HepG2 (cell line): ENCODE data around the gene ERF. TPM values are rescaled to one million over a fixed set of nuclear protein-coding genes. Genes with fewer than 3 reads are reported as not detected.
A peak's percentile ranks its signal among the peaks of the same experiment; 100 is the strongest.

Experiments
- BORCS8-MEF2B ChIP-seq: sonication (generic); formaldehyde crosslinking; IDR thresholded peaks from 2 replicates; pipeline ENCODE4 v1.8.0; 2022; ENCODE audit warnings: mild to moderate bottlenecking, missing genetic modification reagents
- CBX2 ChIP-seq, 2 experiments: fragments of 200-600 bp in 1 of 2; sonication (generic); formaldehyde crosslinking in 1 of 2; IDR thresholded peaks; 2 replicates each; pipeline versions ENCODE4 v1.7.0 to v1.8.1; 2018 to 2022; ENCODE audit warnings: low read depth in 2 of 2, low read length in 1 of 2, mild to moderate bottlenecking in 1 of 2, missing genetic modification reagents in 1 of 2
- ERF ChIP-seq: IDR thresholded peaks from 2 replicates; pipeline ENCODE4 v1.6.1; 2018; ENCODE audit warnings: missing biosample characterization, missing genetic modification reagents
- FLYWCH1 ChIP-seq: sonication (generic); formaldehyde crosslinking; IDR thresholded peaks from 2 replicates; pipeline ENCODE4 v1.8.1; 2023; ENCODE audit warnings: mild to moderate bottlenecking, missing genetic modification reagents
- HOXA5 ChIP-seq: sonication (generic); formaldehyde crosslinking; IDR thresholded peaks from 2 replicates; pipeline ENCODE4 v1.4.0; 2020; ENCODE audit warnings: missing genetic modification reagents
- MIXL1 ChIP-seq: IDR thresholded peaks from 2 replicates; pipeline ENCODE4 v1.6.1; 2016
- MLLT10 ChIP-seq: sonication (generic); formaldehyde crosslinking; IDR thresholded peaks from 2 replicates; pipeline ENCODE4 v1.4.0; 2020; ENCODE audit warnings: missing genetic modification reagents
- NR2F1 ChIP-seq, 2 experiments: fragments of 450-650 bp in 1 of 2; formaldehyde crosslinking in 1 of 2; IDR thresholded peaks; 2 replicates each; pipeline versions ENCODE4 v1.5.0 to v1.6.1; 2016 to 2020; ENCODE audit warnings: mild to moderate bottlenecking in 1 of 2, missing compliant biosample characterization in 1 of 2, missing genetic modification reagents in 1 of 2, moderate library complexity in 1 of 2
- POLR2AphosphoS2 ChIP-seq: IDR thresholded peaks from 2 replicates; pipeline ENCODE4 v1.6.1; 2011; ENCODE audit warnings: low read depth, low read length, improper control_type of control experiment
- SIN3A ChIP-seq: IDR thresholded peaks from 2 replicates; pipeline ENCODE4 v1.6.1; 2011; ENCODE audit warnings: low read depth, mild to moderate bottlenecking, control low read depth, low read length, borderline replicate concordance
- SKI ChIP-seq: fragments of 450-650 bp; IDR thresholded peaks from one replicate; pipeline ENCODE4 v1.6.1; 2018; ENCODE audit warnings: mild to moderate bottlenecking; ENCODE audit not compliant: partially characterized antibody
- TCF7 ChIP-seq: sonication (generic); IDR thresholded peaks from 2 replicates; pipeline ENCODE4 v1.6.1; 2016; ENCODE audit warnings: antibody characterized with exemption, low read depth
- U2AF2 ChIP-seq: fragments of 200-400 bp; formaldehyde crosslinking; IDR thresholded peaks from 2 replicates; pipeline ENCODE4 v1.6.1; 2017; ENCODE audit warnings: low read depth, mild to moderate bottlenecking, low read length
- YEATS2 ChIP-seq: sonication (generic); formaldehyde crosslinking; IDR thresholded peaks from 2 replicates; pipeline ENCODE4 v1.4.0; 2020; ENCODE audit warnings: missing genetic modification reagents, borderline replicate concordance
- ZFAT ChIP-seq: sonication (generic); formaldehyde crosslinking; conservative IDR thresholded peaks from 2 replicates; pipeline ENCODE4 v1.8.1; 2023; ENCODE audit warnings: missing genetic modification reagents, inconsistent platforms
- ZFP82 ChIP-seq: sonication (generic); formaldehyde crosslinking; IDR thresholded peaks from 2 replicates; pipeline ENCODE4 v1.5.1; 2020; ENCODE audit warnings: mild to moderate bottlenecking, missing genetic modification reagents, borderline replicate concordance
- ZNF263 ChIP-seq: sonication (generic); formaldehyde crosslinking; IDR thresholded peaks from 2 replicates; pipeline ENCODE4 v1.4.0; 2020; ENCODE audit warnings: missing genetic modification reagents
- ZNF329 ChIP-seq: sonication (generic); formaldehyde crosslinking; IDR thresholded peaks from 2 replicates; pipeline ENCODE4 v1.9.0; 2021; ENCODE audit warnings: low read depth, mild to moderate bottlenecking, missing genetic modification reagents
- ZNF367 ChIP-seq: sonication (generic); formaldehyde crosslinking; IDR thresholded peaks from 2 replicates; pipeline ENCODE4 v1.4.0; 2020; ENCODE audit warnings: missing genetic modification reagents, borderline replicate concordance
- ZNF382 ChIP-seq: sonication (generic); formaldehyde crosslinking; IDR thresholded peaks from 2 replicates; pipeline ENCODE4 v1.5.0; 2020; ENCODE audit warnings: missing genetic modification reagents, mild to moderate bottlenecking, borderline replicate concordance
- ZNF547 ChIP-seq: sonication (generic); formaldehyde crosslinking; IDR thresholded peaks from 2 replicates; pipeline ENCODE4 v1.5.1; 2020; ENCODE audit warnings: mild to moderate bottlenecking, missing genetic modification reagents
- ZNF674 ChIP-seq: sonication (generic); formaldehyde crosslinking; IDR thresholded peaks from 2 replicates; pipeline ENCODE4 v1.5.0; 2020; ENCODE audit warnings: low read depth, mild to moderate bottlenecking, missing genetic modification reagents
- polyA plus RNA-seq, 8 experiments: library from polyadenylated mRNA; depleted of rRNA in 3 of 8; stranded (reverse) in 7 of 8; unstranded in 1 of 8; fragments of >200 nt; fragmentation: Illumina TruSeq in 4 of 8; extraction: Trizol in 4 of 8; gene quantifications; 2 replicates each; pipeline versions ENCODE4 v1.2.1 to v1.2.3, GENCODE V29; 2011 to 2016; ENCODE audit warnings: low read depth in 4 of 8, missing spikeins in 1 of 8, mixed read lengths in 1 of 8; ENCODE audit not compliant: insufficient read depth in 1 of 8
- total RNA-seq, 5 experiments: library from RNA; depleted of rRNA; stranded (reverse); fragments of >200 nt; fragmentation: Illumina TruSeq; extraction: Trizol; gene quantifications; 2 replicates each; pipeline ENCODE4 v1.2.3, GENCODE V29; 2016; ENCODE audit warnings: low read depth in 1 of 5
- TF ChIP-seq, protein P1 (sequence below): sonication (generic); formaldehyde crosslinking; IDR thresholded peaks from 2 replicates; pipeline ENCODE4 v1.5.1; 2020; ENCODE audit warnings: missing genetic modification reagents, mild to moderate bottlenecking, borderline replicate concordance
- TF ChIP-seq, protein P2 (sequence below): sonication (generic); formaldehyde crosslinking; IDR thresholded peaks from 2 replicates; pipeline ENCODE4 v1.4.0; 2020; ENCODE audit warnings: mild to moderate bottlenecking, missing genetic modification reagents
- TF ChIP-seq, protein P3 (sequence below): sonication (generic); formaldehyde crosslinking; IDR thresholded peaks from 2 replicates; pipeline ENCODE4 v1.9.0; 2021; ENCODE audit warnings: missing genetic modification reagents, borderline replicate concordance
- TF ChIP-seq, protein P4 (sequence below): IDR thresholded peaks from 2 replicates; pipeline ENCODE4 v1.6.1; 2012; ENCODE audit warnings: inconsistent platforms

ERF gene
- total and polyA plus RNA-seq, 2 of the 13 experiments (the other 11 are each of a cell fraction or from before 2014, with no cell fraction given) = 67.1 to 69.9 TPM

DNA sequence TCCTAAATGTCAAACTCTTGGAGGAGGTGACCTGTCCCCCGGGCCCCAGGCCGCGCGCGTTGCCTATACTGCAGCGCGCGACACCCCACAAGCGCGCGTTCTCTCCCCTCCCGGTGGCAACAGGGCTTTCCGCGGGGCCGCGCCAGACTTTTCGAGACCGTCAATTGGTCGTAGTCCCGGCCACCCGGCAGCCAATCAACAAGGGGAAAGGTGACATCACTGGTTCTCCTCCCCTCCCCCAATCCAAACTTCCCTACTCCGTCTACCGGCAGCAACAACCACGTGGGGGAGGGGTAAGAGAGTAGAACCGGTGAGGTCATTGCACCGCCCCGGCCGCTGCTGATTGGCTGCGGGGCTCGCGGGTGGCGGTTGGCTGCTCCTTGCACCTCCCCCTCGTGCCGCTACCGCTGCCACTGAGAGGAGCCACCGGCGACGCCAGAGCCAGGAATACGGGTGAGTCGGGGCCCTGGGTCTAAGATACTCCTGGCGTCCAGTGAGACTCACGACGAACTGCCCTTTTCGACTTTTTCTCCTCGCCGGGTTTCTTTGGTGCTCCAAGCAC lies 13.3 kb upstream of the ERF start (continued):
- TF ChIP-seq, protein P1, sequence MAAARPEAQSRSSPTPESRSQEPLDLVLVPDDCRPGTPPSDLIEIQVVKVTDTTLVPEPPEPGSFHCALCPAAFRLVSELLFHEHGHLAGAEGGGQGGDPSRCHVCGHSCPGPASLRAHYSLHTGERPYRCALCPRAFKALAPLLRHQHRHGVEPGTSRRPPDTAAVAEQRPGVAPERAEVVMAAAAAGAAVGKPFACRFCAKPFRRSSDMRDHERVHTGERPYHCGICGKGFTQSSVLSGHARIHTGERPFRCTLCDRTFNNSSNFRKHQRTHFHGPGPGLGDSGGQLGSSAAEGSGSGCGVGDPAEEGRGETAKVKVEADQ (CRISPR knock-in tag) = peak; percentile 48; the same call in 1 of the 2 replicates
- TF ChIP-seq ZNF547 (CRISPR knock-in tag) (peak; percentile 65; the same call in 1 of the 2 replicates), SKI (no peak), NR2F1 (CRISPR knock-in tag; IDR thresholded peaks at IDR 0.05) (no peak), ZFAT (CRISPR knock-in tag) (no peak), BORCS8-MEF2B (CRISPR knock-in tag) (0 out of 2 replicates have a peak, but pooled peaks have one; percentile 52), ZNF674 (CRISPR knock-in tag) (no peak), ZFP82 (CRISPR knock-in tag) (no peak), HOXA5 (CRISPR knock-in tag) (peak; percentile 68), CBX2 (IDR thresholded peaks at IDR 0.05; ENCODE audit: low read depth, low read length) (no peak), CBX2 (CRISPR knock-in tag; IDR thresholded peaks at IDR 0.05; ENCODE audit: low read depth) (no peak), ZNF367 (CRISPR knock-in tag) (no peak), FLYWCH1 (CRISPR knock-in tag) (no peak), TCF7 (no peak), ZNF263 (no peak; the same call in 1 of the 2 replicates), POLR2AphosphoS2 (0 out of 2 replicates have a peak, but pooled peaks have one; percentile 48), MIXL1 (CRISPR knock-in tag) (no peak), YEATS2 (CRISPR knock-in tag) (peak; percentile 1; the same call in 1 of the 2 replicates), ERF (CRISPR knock-in tag) (peak; percentile 68), SIN3A (peak; percentile 73; the same call in 1 of the 2 replicates), ZNF329 (no peak), MLLT10 (CRISPR knock-in tag) (no peak), U2AF2 (no peak), ZNF382 (CRISPR knock-in tag) (no peak)
- TF ChIP-seq, protein P2, sequence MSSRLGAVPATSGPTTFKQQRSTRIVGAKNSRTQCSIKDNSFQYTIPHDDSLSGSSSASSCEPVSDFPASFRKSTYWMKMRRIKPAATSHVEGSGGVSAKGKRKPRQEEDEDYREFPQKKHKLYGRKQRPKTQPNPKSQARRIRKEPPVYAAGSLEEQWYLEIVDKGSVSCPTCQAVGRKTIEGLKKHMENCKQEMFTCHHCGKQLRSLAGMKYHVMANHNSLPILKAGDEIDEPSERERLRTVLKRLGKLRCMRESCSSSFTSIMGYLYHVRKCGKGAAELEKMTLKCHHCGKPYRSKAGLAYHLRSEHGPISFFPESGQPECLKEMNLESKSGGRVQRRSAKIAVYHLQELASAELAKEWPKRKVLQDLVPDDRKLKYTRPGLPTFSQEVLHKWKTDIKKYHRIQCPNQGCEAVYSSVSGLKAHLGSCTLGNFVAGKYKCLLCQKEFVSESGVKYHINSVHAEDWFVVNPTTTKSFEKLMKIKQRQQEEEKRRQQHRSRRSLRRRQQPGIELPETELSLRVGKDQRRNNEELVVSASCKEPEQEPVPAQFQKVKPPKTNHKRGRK = no peak
- TF ChIP-seq, protein P3, sequence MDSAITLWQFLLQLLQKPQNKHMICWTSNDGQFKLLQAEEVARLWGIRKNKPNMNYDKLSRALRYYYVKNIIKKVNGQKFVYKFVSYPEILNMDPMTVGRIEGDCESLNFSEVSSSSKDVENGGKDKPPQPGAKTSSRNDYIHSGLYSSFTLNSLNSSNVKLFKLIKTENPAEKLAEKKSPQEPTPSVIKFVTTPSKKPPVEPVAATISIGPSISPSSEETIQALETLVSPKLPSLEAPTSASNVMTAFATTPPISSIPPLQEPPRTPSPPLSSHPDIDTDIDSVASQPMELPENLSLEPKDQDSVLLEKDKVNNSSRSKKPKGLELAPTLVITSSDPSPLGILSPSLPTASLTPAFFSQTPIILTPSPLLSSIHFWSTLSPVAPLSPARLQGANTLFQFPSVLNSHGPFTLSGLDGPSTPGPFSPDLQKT (CRISPR knock-in tag) = no peak
- TF ChIP-seq, protein P4, sequence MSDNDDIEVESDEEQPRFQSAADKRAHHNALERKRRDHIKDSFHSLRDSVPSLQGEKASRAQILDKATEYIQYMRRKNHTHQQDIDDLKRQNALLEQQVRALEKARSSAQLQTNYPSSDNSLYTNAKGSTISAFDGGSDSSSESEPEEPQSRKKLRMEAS = peak; percentile 84
